NT2/D1 (cell line): ENCODE measurements around the gene SHMT1.

Source experiments
- DNase-seq: peaks from one replicate; pipeline ENCODE4 v3.0.0-alpha.2; 2011; ENCODE audit warnings: low read depth, low spot score
- H3K27me3 ChIP-seq: 2 replicates; pipeline ENCODE4 v1.6.0; 2011; ENCODE audit warnings: mild to moderate bottlenecking; ENCODE audit not compliant: insufficient read length, insufficient read depth
- H3K36me3 ChIP-seq: 2 replicates; pipeline ENCODE4 v1.6.1; 2011; ENCODE audit warnings: mild to moderate bottlenecking, low read length, mixed read lengths; ENCODE audit not compliant: insufficient read depth, insufficient read length
- H3K4me1 ChIP-seq: 2 replicates; pipeline ENCODE4 v1.5.1; 2011; ENCODE audit not compliant: insufficient read depth, insufficient read length
- H3K4me3 ChIP-seq: 2 replicates; pipeline ENCODE4 v1.5.1; 2011; ENCODE audit warnings: low read depth; ENCODE audit not compliant: insufficient read length
- H3K9ac ChIP-seq: 2 replicates; pipeline ENCODE4 v1.6.0; 2011; ENCODE audit warnings: low read depth; ENCODE audit not compliant: insufficient read length
- H3K9me3 ChIP-seq: 2 replicates; pipeline ENCODE4 v1.5.1; 2011; ENCODE audit warnings: mild to moderate bottlenecking, low read length; ENCODE audit not compliant: insufficient read depth
- SUZ12 ChIP-seq: IDR thresholded peaks from 2 replicates; pipeline ENCODE4 v1.6.1; 2011; ENCODE audit not compliant: insufficient read length, insufficient read depth; ENCODE audit errors: extremely low read depth
- YY1 ChIP-seq: IDR thresholded peaks from 2 replicates; pipeline ENCODE4 v1.6.1; 2011; ENCODE audit not compliant: insufficient read length, insufficient read depth
- ZNF274 ChIP-seq: IDR thresholded peaks from 2 replicates; pipeline ENCODE4 v1.6.1; 2011; ENCODE audit warnings: mild to moderate bottlenecking, low read depth, low read length

Gene SHMT1

DNA sequence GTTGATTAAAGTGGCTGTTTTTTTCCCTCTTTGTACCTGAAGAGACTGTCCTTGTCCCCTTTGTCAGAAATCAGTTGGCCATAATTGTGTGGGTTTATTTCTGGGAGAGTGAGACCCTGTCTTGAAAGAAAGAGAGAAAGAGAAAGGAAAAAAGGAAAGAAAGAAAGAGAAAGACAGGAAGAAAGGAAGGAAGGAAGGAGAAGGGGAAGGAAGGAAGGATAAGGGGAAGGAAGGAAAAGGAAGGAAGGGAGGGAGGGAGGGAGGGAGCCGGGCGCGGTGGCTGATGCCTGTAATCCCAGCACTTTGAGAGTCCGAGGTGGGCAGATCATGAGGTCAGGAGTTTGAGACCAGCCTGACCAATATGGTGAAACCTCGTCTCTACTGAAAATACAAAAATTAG lies 7.4 kb upstream of the SHMT1 start:
- no peak overlapping the region for H3K9ac ChIP-seq

DNA sequence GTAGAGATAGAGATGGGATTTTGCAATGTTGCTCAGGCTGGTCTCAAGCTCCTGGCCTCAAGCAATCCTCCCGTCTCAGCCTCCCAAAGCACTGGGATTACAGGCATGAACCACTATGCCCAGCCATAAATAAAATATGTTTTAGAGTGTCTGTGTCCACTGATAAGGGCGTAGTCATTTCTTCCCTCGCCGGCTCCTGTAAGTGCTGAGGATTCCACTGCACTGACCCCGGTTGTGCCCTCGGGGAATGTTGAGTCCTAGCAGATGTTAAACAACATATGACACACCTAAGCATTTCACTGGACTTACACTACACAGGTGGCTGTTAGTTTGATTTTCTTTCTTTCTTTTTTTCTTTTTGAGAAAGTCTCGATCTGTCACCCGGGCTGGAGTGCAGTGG lies 5.6 kb upstream of the SHMT1 start:
- no peak overlapping the region for H3K9ac ChIP-seq
- H3K9me3 ChIP-seq, result no peaks in the 10 kb centered on the region
- DNase-seq, result no peak
- no peaks in the 10 kb centered on the region for H3K27me3 ChIP-seq
- H3K4me3 ChIP-seq, result no peak overlapping the region
- no peaks in the 10 kb centered on the region for H3K4me1 ChIP-seq
- no peak for TF ChIP-seq YY1
- TF ChIP-seq ZNF274, result no peak
- no peak for TF ChIP-seq SUZ12
- H3K36me3 ChIP-seq, result no peaks in the 10 kb centered on the region

More for the DNA sequence above, 7.4 kb upstream of the SHMT1 start:
- no peak for DNase-seq
- Histone ChIP-seq H3K27me3 (no peaks in the 10 kb centered on the region), H3K4me3 (no peak overlapping the region), H3K36me3 (no peaks in the 10 kb centered on the region), H3K9me3 (peaks cover 7% of the 10 kb centered on the region), H3K4me1 (no peaks in the 10 kb centered on the region)
- TF ChIP-seq YY1, result no peak
- TF ChIP-seq SUZ12, result no peak
- no peak for TF ChIP-seq ZNF274

DNA sequence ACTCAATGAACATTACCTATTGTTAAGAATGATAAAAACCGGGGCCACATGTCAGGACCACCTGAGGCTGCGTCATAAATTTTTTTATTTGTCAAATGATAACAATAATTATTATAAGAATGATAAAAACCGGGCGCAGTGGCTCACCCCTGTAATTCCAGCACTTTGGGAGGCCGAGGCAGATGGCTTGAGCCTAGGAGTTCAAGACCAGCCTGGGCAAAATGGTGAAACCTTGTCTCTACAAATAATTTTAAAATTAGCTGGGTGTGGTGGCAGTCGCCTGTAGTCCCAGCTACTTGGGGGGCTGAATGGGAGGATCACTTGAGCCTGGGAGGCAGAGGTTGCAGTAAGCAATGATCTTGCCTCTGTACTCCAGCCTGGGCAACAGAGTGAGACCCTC lies 816 bp upstream of the SHMT1 start:
- TF ChIP-seq ZNF274 (no peak), SUZ12 (no peak), YY1 (no peak)
- Histone ChIP-seq H3K9me3 (no peaks in the 10 kb centered on the region), H3K27me3 (no peaks in the 10 kb centered on the region), H3K4me3 (no peak overlapping the region), H3K36me3 (peaks cover 13% of the 10 kb centered on the region), H3K9ac (no peak overlapping the region), H3K4me1 (peaks cover 2% of the 10 kb centered on the region)
- DNase-seq, result no peak

DNA sequence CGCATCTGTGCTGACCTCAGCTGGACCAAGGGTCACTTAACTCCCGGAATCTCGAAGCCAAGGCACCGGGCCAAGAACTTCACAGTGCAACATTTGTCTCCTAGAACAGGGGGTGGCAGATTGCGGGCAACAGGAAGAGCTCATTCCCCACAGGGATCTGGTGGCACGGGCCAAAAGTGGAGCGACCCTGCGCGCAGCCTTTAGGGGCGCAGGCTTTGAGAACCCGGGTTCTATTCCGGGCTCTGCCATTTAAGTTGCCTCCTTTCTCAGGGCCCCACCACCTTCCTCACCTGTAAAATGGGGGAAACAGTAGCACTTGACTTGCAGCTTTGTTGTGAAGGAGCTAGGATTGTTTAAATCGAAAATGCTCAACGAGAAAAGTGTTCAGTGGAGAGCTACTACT lies 651 bp downstream of the SHMT1 start:
- TF ChIP-seq SUZ12 (no peak), YY1 (no peak), ZNF274 (no peak)
- no peak for DNase-seq
- Histone ChIP-seq H3K27me3 (no peaks in the 10 kb centered on the region), H3K9me3 (no peaks in the 10 kb centered on the region), H3K9ac (peak overlapping the region; percentile 92), H3K36me3 (peaks cover 17% of the 10 kb centered on the region), H3K4me3 (peak overlapping the region; percentile 76), H3K4me1 (peaks cover 2% of the 10 kb centered on the region)

DNA sequence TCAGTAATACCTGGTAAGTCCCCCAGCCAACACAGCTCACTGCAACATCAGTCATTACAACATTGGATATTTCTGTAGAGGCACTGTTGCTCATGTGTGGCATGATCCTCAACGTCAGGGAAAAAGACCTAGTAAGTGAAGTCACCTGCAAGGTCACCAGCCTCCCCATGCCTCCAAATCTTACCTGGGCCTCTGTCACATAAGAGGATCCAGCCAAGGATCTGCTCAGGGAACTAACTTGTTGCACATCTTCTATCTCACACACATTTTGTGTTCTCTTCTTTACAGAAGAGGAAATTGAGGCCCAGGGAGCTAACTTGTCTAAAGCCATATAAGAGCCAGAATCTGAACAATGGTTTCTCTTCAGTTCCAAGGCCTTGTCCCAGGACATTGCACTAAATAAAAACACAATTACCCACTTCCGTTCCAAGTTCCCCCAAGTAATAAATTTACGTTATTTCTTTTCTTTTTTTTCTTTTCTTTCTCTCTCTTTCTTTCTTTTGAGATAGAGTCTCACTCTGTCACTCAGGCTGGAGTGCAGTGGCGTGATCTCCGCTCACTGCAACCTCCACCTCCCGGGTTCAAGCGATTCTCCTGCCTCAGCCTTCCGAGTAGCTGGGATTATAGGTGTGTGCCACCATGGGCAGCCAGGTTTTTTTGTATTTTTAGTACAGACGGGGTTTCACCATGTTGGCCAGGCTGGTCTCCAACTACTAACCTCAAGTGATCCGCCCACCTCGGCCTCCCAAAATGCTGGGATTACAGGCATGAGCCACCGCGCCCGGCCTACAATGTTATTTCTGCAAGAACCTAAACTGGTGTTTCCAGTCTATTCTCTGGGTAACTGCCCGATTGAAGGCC lies 1.3 kb downstream of the SHMT1 start:
- Histone ChIP-seq H3K9me3 (no peaks in the 10 kb centered on the region), H3K9ac (peak overlapping the region; percentile 92), H3K4me1 (peaks cover 2% of the 10 kb centered on the region), H3K36me3 (peaks cover 17% of the 10 kb centered on the region), H3K27me3 (no peaks in the 10 kb centered on the region), H3K4me3 (peak overlapping the region; percentile 76)
- no peak for DNase-seq
- TF ChIP-seq ZNF274 (no peak), SUZ12 (no peak), YY1 (no peak)

DNA sequence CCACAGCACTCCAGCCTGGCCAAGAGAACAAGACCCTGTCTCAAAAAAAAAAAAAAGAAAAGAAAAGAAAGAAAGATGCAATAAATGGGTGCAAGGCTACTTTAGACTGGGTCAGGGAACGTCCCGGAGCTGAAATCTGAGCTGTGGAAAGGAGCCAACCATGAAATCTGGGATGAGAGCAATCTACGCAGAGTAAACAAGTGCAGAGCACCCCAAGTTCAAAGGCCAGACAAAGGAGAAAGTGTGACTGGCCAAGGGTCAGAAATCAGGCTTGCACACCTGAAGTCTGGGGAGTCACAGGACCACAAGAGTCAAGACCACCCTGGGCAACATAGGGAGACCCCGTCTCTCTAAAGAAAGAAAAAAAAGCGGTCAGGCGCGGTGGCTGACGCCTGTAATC lies 2.8 kb downstream of the SHMT1 start:
- DNase-seq, result no peak
- Histone ChIP-seq H3K9ac (no peak overlapping the region), H3K9me3 (no peaks in the 10 kb centered on the region), H3K4me1 (peaks cover 2% of the 10 kb centered on the region), H3K27me3 (no peaks in the 10 kb centered on the region), H3K4me3 (no peak overlapping the region), H3K36me3 (peaks cover 26% of the 10 kb centered on the region)
- TF ChIP-seq ZNF274 (no peak), SUZ12 (no peak), YY1 (no peak)

DNA sequence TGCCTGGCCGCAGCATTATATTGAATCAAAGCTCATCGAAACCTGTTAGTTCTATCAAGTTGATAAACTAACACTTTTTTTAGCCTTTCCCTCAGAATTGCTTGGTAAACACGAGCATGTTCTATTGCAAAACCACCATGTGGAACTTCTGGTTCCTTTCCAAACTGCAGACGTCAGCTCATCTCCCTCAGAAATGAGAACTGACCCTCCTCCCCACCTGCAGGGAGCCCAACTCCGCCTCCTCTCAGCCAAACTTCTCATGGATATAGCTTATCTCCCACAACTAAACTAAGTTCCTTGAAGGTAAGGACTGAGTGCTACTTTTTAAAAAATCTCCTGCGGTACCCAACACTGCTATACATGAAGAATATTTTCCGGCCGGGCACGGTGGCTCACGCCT lies 6.7 kb downstream of the SHMT1 start:
- H3K36me3 ChIP-seq, result peaks cover 50% of the 10 kb centered on the region
- no peak for TF ChIP-seq YY1

More for the DNA sequence above, 6.7 kb downstream of the SHMT1 start:
- Histone ChIP-seq H3K27me3 (no peaks in the 10 kb centered on the region), H3K4me1 (no peaks in the 10 kb centered on the region), H3K9me3 (no peaks in the 10 kb centered on the region), H3K9ac (no peak overlapping the region), H3K4me3 (no peak overlapping the region)
- DNase-seq, result no peak
